GM12878 (cell line): ENCODE measurements around the gene NPHS1. TPM values are rescaled to one million over a fixed set of nuclear protein-coding genes. Genes with fewer than 3 reads are reported as not detected.

Experiments
- ATAC-seq: fragments of 200-7000 bp; cut with Tn5 transposase; 3 replicates; pipeline ENCODE4 v1.9.1; 2020; ENCODE audit warnings: mild to moderate bottlenecking, moderate library complexity
- BruUV-seq: library from RNA; stranded (reverse); fragments of 400-500 nt; replicated peaks from 2 replicates; lab custom pipeline; 2021; lab: Mats Ljungman, UMichigan
- CTCF ChIA-PET: fragments of 300-600 bp; sonication (Branson Sonifier 250); formaldehyde crosslinking; extraction: SDS; loops from one replicate; lab custom pipeline; 2021; ENCODE audit warnings: inconsistent platforms; lab: Yijun Ruan, JAX
- POLR2A ChIA-PET: fragments of 350-600 bp; formaldehyde crosslinking; extraction: SDS; loops from one replicate; lab custom pipeline; 2021; ENCODE audit warnings: inconsistent platforms; lab: Charles Lee
- RAD21 ChIA-PET: fragments of 300-600 bp; sonication (Branson Sonifier 250); formaldehyde crosslinking; loops from one replicate; lab custom pipeline; 2023; ENCODE audit warnings: antibody characterized with exemption; ENCODE audit not compliant: unreplicated experiment; lab: Charles Lee
- SMC1A ChIA-PET: fragments of 300-600 bp; sonication (Branson Sonifier 250); formaldehyde crosslinking; loops from one replicate; lab custom pipeline; 2023; ENCODE audit not compliant: unreplicated experiment, uncharacterized antibody; lab: Charles Lee
- DNase-seq: peaks from one replicate; pipeline ENCODE4 v3.0.0-alpha.2; 2011; ENCODE audit warnings: low read depth, low spot score
- FAIRE-seq: peaks from 3 replicates; lab custom pipeline; 2011; peaks lifted over from hg19 to GRCh38; lab: Jason Lieb, UNC
- H2AFZ ChIP-seq: 2 replicates; pipeline ENCODE4 v1.6.0; 2011; ENCODE audit warnings: low read depth, low read length, control low read depth; ENCODE audit not compliant: control insufficient read depth
- H3K27ac ChIP-seq: 2 replicates; pipeline ENCODE4 v1.5.1; 2011; ENCODE audit warnings: control low read depth; ENCODE audit not compliant: control insufficient read depth, insufficient read depth
- H3K27me3 ChIP-seq, 2 experiments: replicated peaks in 1 of 2; 2 replicates each; pipeline versions ENCODE4 v1.6.0 to v1.6.1; 2011; ENCODE audit warnings: low read length in 1 of 2; ENCODE audit not compliant: control insufficient read depth in 2 of 2, insufficient read depth in 2 of 2
- H3K36me3 ChIP-seq, 2 experiments: 2 replicates each; pipeline ENCODE4 v1.5.1; 2011; ENCODE audit warnings: low read length in 1 of 2; ENCODE audit not compliant: control insufficient read depth in 2 of 2, insufficient read depth in 2 of 2
- H3K4me1 ChIP-seq: 2 replicates; pipeline ENCODE4 v1.6.1; 2011; ENCODE audit warnings: mild to moderate bottlenecking, low read length, moderate library complexity, mixed read lengths; ENCODE audit not compliant: control insufficient read depth, insufficient read depth
- H3K4me2 ChIP-seq: 2 replicates; pipeline ENCODE4 v1.6.0; 2011; ENCODE audit warnings: control low read depth; ENCODE audit not compliant: control insufficient read depth, insufficient read depth
- H3K4me3 ChIP-seq: fragments of 200-600 bp; sonication (generic); 2 replicates; pipeline ENCODE4 v1.5.1; 2016
- H3K79me2 ChIP-seq: 2 replicates; pipeline ENCODE4 v1.6.0; 2011; ENCODE audit warnings: low read length; ENCODE audit not compliant: control insufficient read depth, insufficient read depth
- H3K9ac ChIP-seq: 2 replicates; pipeline ENCODE4 v1.8.0; 2011; ENCODE audit warnings: low read length, control low read depth, mixed read lengths; ENCODE audit not compliant: control insufficient read depth, insufficient read depth
- H3K9me3 ChIP-seq: replicated peaks from 3 replicates; pipeline ENCODE4 v1.5.1; 2011; ENCODE audit warnings: mild to moderate bottlenecking, low read length; ENCODE audit not compliant: control insufficient read depth, insufficient read depth
- H4K20me1 ChIP-seq: 2 replicates; pipeline ENCODE4 v1.6.0; 2011; ENCODE audit not compliant: control insufficient read depth, insufficient read depth
- ATF7 ChIP-seq: fragments of 450-650 bp; IDR thresholded peaks from 2 replicates; pipeline ENCODE4 v1.6.1; 2016; ENCODE audit warnings: low read depth, mild to moderate bottlenecking
- CBX3 ChIP-seq: fragments of 200-600 bp; sonication (generic); IDR thresholded peaks from 2 replicates; pipeline ENCODE4 v1.6.1; 2016; ENCODE audit warnings: low read depth, borderline replicate concordance
- CREM ChIP-seq: IDR thresholded peaks from 2 replicates; pipeline ENCODE4 v1.6.1; 2014; ENCODE audit warnings: antibody characterized with exemption, low read depth
- EP300 ChIP-seq, 2 experiments: fragments of 150-350 bp in 1 of 2; IDR thresholded peaks; 2 replicates each; pipeline ENCODE4 v1.6.1; 2011 to 2012; ENCODE audit warnings: low read depth in 2 of 2, low read length in 2 of 2, borderline replicate concordance in 1 of 2, improper control_type of control experiment in 1 of 2, inconsistent platforms in 1 of 2; ENCODE audit not compliant: control insufficient read depth in 1 of 2
- GABPA ChIP-seq: IDR thresholded peaks from 2 replicates; pipeline ENCODE4 v1.6.1; 2014; ENCODE audit warnings: antibody characterized with exemption, low read depth, mild to moderate bottlenecking, inconsistent platforms
- HCFC1 ChIP-seq: fragments of 150-350 bp; IDR thresholded peaks from 2 replicates; pipeline ENCODE4 v1.6.1; 2014; ENCODE audit warnings: low read length
- MXI1 ChIP-seq: fragments of 150-350 bp; IDR thresholded peaks from 2 replicates; pipeline ENCODE4 v1.6.1; 2011; ENCODE audit warnings: low read depth, mild to moderate bottlenecking, inconsistent platforms, low read length, improper control_type of control experiment
- NR2C2 ChIP-seq: IDR thresholded peaks from 2 replicates; pipeline ENCODE4 v1.6.1; 2011; ENCODE audit warnings: borderline replicate concordance, low read depth; ENCODE audit not compliant: control insufficient read depth, insufficient read length
- PBX3 ChIP-seq: IDR thresholded peaks from 2 replicates; pipeline ENCODE4 v1.6.1; 2011; ENCODE audit warnings: mild to moderate bottlenecking, low read depth, low read length, moderate library complexity; ENCODE audit not compliant: insufficient replicate concordance
- POU2F2 ChIP-seq: IDR thresholded peaks from 3 replicates; pipeline ENCODE4 v1.6.1; 2011; ENCODE audit warnings: low read depth, mild to moderate bottlenecking, low read length, borderline replicate concordance
- SIX5 ChIP-seq: IDR thresholded peaks from 2 replicates; pipeline ENCODE4 v1.6.1; 2011; ENCODE audit warnings: mild to moderate bottlenecking, low read depth, low read length, moderate library complexity; ENCODE audit not compliant: severe bottlenecking
- SMAD1 ChIP-seq: fragments of 450-650 bp; IDR thresholded peaks from 2 replicates; pipeline ENCODE4 v1.6.1; 2018; ENCODE audit warnings: mild to moderate bottlenecking, low read depth; ENCODE audit not compliant: partially characterized antibody
- SMAD5 ChIP-seq: IDR thresholded peaks from 2 replicates; pipeline ENCODE4 v1.6.1; 2016; ENCODE audit warnings: antibody characterized with exemption, low read depth
- SREBF2 ChIP-seq: IDR thresholded peaks from 2 replicates; pipeline ENCODE4 v1.6.1; 2012; ENCODE audit warnings: mild to moderate bottlenecking, low read length
- USF2 ChIP-seq: IDR thresholded peaks from 2 replicates; pipeline ENCODE4 v1.6.1; 2011; ENCODE audit warnings: low read depth, low read length, improper control_type of control experiment, borderline replicate concordance
- ZNF217 ChIP-seq: fragments of 450-650 bp; IDR thresholded peaks from 2 replicates; pipeline ENCODE4 v1.6.1; 2017; ENCODE audit warnings: antibody characterized with exemption, mild to moderate bottlenecking
- WGBS: methylation state at CpG from one replicate; pipeline ENCODE4 v1.1.6; 2016; ENCODE audit warnings: low lambda C conversion rate; ENCODE audit not compliant: insufficient replicate concordance, insufficient coverage; ENCODE audit errors: missing lambda C conversion rate; 5-methylcytosine and 5-hydroxymethylcytosine counted together
- in situ Hi-C: fragments of 300-500 bp; cut with MboI; formaldehyde crosslinking; loops from 9 replicates; pipeline ENCODE4 v1.14.3; 2018; ENCODE audit warnings: mixed read lengths
- intact Hi-C: fragments of 100-400 bp; cut with micrococcal nuclease; formaldehyde crosslinking; loops from one replicate; pipeline ENCODE4 v1.14.2; 2022; ENCODE audit not compliant: unreplicated experiment
- polyA plus RNA-seq, 11 experiments: library from polyadenylated mRNA; depleted of rRNA in 4 of 11; unstranded in 6 of 11; stranded (reverse) in 5 of 11; fragments of >200 nt; fragmentation: Nextera tagmentation in 4 of 11; fragmentation: Illumina TruSeq in 1 of 11; extraction: Ambion mirVana in 4 of 11; extraction: Trizol in 1 of 11; gene quantifications; 1 replicate in 1 of 11; 2 replicates in 10 of 11; pipeline versions ENCODE4 v1.2.1 to v1.2.3, GENCODE V29; 2011 to 2016; ENCODE audit warnings: inconsistent platforms in 2 of 11, missing spikeins in 2 of 11, low read depth in 1 of 11
- total RNA-seq, 4 experiments: library from RNA; depleted of rRNA in 3 of 4; stranded (reverse); fragments of >200 nt in 3 of 4; fragmentation: Illumina TruSeq in 1 of 4; extraction: Trizol in 1 of 4; gene quantifications; 2 replicates each; pipeline versions ENCODE4 v1.2.1 to v1.2.3, GENCODE V29; 2013 to 2021

The NPHS1 gene
- total and polyA plus RNA-seq, 10 of the 15 experiments (the other 5 are each of a cell fraction or from before 2014, with no cell fraction given), result not detected

GRCh38 chr19:35807633-35808032, 44.7 kb downstream of the NPHS1 start:
- SMC1A ChIA-PET, result no interaction called here
- no peaks in the 10 kb centered on the region for H3K79me2 ChIP-seq
- BruUV-seq, result no TSS peak
- H3K36me3 ChIP-seq, result no peaks in the 10 kb centered on the region
- no peak for FAIRE-seq
- H4K20me1 ChIP-seq, result no peaks in the 10 kb centered on the region
- H3K4me2 ChIP-seq, result no peak overlapping the region
- H3K9ac ChIP-seq, result no peak overlapping the region
- no peak overlapping the region for H2AFZ ChIP-seq
- no peak for DNase-seq
- H3K27ac ChIP-seq, result no peak overlapping the region
- RAD21 ChIA-PET, result no interaction called here
- H3K9me3 ChIP-seq, result no peaks in the 10 kb centered on the region
- H3K27me3 ChIP-seq, result no peaks in the 10 kb centered on the region; a peak in 1 of 4 replicates
- POLR2A ChIA-PET, result no interaction called here
- no peaks in the 10 kb centered on the region for H3K4me1 ChIP-seq
- ATAC-seq, result no peak
- H3K4me3 ChIP-seq, result no peak overlapping the region
- in situ Hi-C loops, result no loop called here
- CTCF ChIA-PET, result interaction anchor here (0.8 kb wide), 1 partner anchor 114 kb away, joined by 3 read pairs; no protein-coding TSS in a partner anchor
- no peak for TF ChIP-seq SREBF2
- TF ChIP-seq ATF7, result no peak
- no peak for TF ChIP-seq EP300 (IDR thresholded peaks at IDR 0.05; ENCODE audit: borderline replicate concordance in 1 of 2, control insufficient read depth in 1 of 2, low read depth in 2 of 2, low read length in 2 of 2)
- TF ChIP-seq CREM, result no peak
- 33% methylated on average over 5 of the region's 5 CpGs for WGBS
- intact Hi-C loops, result no loop called here

GRCh38 chr19:35806597-35806996, 45.7 kb downstream of the NPHS1 start:
- ATAC-seq, result no peak
- Histone ChIP-seq H3K27ac (no peak overlapping the region), H3K9ac (no peak overlapping the region), H3K4me1 (no peaks in the 10 kb centered on the region), H3K27me3 (no peaks in the 10 kb centered on the region; a peak in 1 of 4 replicates), H3K4me2 (no peak overlapping the region), H4K20me1 (no peaks in the 10 kb centered on the region), H3K4me3 (no peak overlapping the region), H3K9me3 (no peaks in the 10 kb centered on the region), H3K36me3 (no peaks in the 10 kb centered on the region), H2AFZ (no peak overlapping the region), H3K79me2 (no peaks in the 10 kb centered on the region)
- intact Hi-C loops (no loop called here), in situ Hi-C loops (no loop called here)
- no peak for FAIRE-seq
- POLR2A ChIA-PET, result no interaction called here
- RAD21 ChIA-PET, result no interaction called here
- SMC1A ChIA-PET, result no interaction called here
- 66% methylated on average over 18 of the region's 18 CpGs for WGBS
- CTCF ChIA-PET, result interaction anchor here (0.8 kb wide), 1 partner anchor 113 kb away, joined by 3 read pairs; no protein-coding TSS in a partner anchor
- BruUV-seq, result no TSS peak
- DNase-seq, result no peak
- no peak for TF ChIP-seq SMAD5
- no peak for TF ChIP-seq POU2F2
- TF ChIP-seq PBX3, result no peak
- TF ChIP-seq GABPA, result no peak
- no peak for TF ChIP-seq USF2
- no peak for TF ChIP-seq ZNF217
- TF ChIP-seq HCFC1, result no peak
- TF ChIP-seq NR2C2, result no peak
- TF ChIP-seq CBX3, result no peak
- TF ChIP-seq MXI1, result no peak
- no peak for TF ChIP-seq SIX5
- TF ChIP-seq SMAD1, result no peak
